HG03460 (cell line): Measurements from ENCODE around the gene IL3.

Experiments
- ATAC-seq: cut with Tn5 transposase; IDR thresholded peaks from one replicate; pipeline ENCODE4 v1.9.1; 2021; ENCODE audit not compliant: unreplicated experiment

The IL3 gene

DNA sequence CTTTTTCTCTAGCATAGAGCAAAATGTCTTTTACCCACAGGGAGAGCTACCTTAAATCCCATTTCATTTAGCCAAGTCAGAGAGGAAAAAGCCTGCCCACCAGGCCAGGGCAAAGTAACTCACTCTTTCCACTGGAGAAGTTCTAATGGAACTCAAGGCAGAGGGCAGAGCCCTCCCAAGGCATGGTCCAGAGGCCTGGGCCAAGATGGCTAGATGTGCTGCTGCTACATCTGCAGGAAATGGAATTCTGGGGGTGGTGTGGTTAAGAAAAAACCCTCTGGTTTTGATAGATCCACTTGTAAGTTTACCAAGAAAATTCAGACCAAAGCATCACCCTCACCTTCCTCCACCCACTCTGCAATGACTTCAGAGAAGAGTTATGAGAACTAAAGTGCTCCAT, 50.5 kb downstream of the IL3 start:
- no peak for ATAC-seq

DNA sequence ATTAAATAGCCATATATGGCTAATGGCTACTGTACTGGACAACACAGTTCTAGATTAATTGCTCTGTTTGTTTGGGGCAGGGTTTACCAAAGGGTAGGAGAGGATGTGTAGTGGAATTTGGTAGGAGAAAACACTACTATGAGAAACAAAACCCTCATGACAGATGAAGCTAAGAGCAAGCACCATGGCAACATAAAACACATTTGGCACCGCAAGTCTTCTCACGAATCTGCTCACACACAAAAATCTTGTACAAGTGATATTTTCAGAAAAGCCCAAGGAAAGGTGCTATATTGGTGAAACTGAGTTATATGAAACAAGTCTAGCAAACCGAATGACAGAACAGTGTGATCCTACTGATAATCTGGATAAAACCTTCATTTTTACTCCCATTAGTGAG, 51.7 kb downstream of the IL3 start:
- ATAC-seq, result no peak
